A673 (cell line): ENCODE data around the gene HPCAL1. TPM values are rescaled to one million over a fixed set of nuclear protein-coding genes. Genes with fewer than 3 reads are reported as not detected.

Experiments
- BruUV-seq: library from RNA; stranded (reverse); fragments of 400-500 nt; replicated peaks from 2 replicates; lab custom pipeline; 2021; lab: Mats Ljungman, UMichigan
- CTCF ChIA-PET: fragments of 300-600 bp; sonication (Branson Sonifier 250); formaldehyde crosslinking; loops from one replicate; lab custom pipeline; 2022; ENCODE audit warnings: antibody characterized with exemption; lab: Charles Lee
- POLR2A ChIA-PET: fragments of 300-600 bp; sonication (Branson Sonifier 250); formaldehyde crosslinking; loops from one replicate; lab custom pipeline; 2022; ENCODE audit warnings: antibody characterized with exemption; ENCODE audit not compliant: low non-redundant PET; lab: Charles Lee
- DNase-seq: peaks from one replicate; pipeline ENCODE4 v3.0.0-alpha.2; 2015; ENCODE audit warnings: low spot score
- H3K27ac ChIP-seq: fragments of 200-600 bp; sonication (generic); 2 replicates; pipeline ENCODE4 v1.5.1; 2016; ENCODE audit warnings: mixed run types, low read depth, mild to moderate bottlenecking, mixed read lengths, antibody characterized with exemption, low read length; ENCODE audit not compliant: poor library complexity, severe bottlenecking
- H3K27me3 ChIP-seq: fragments of 200-600 bp; sonication (generic); replicated peaks from 2 replicates; pipeline ENCODE4 v1.6.1; 2017; ENCODE audit warnings: mixed run types, low read depth, mild to moderate bottlenecking, mixed read lengths, antibody characterized with exemption, low read length; ENCODE audit not compliant: insufficient read depth, poor library complexity
- H3K36me3 ChIP-seq: fragments of 200-600 bp; sonication (generic); 2 replicates; pipeline ENCODE4 v1.6.1; 2016; ENCODE audit warnings: mixed run types, mild to moderate bottlenecking, mixed read lengths, antibody characterized with exemption, low read length; ENCODE audit not compliant: insufficient read depth, poor library complexity, severe bottlenecking
- H3K4me1 ChIP-seq: fragments of 200-600 bp; sonication (generic); 2 replicates; pipeline ENCODE4 v1.6.1; 2017; ENCODE audit warnings: mixed run types, mild to moderate bottlenecking, mixed read lengths, antibody characterized with exemption, low read length; ENCODE audit not compliant: insufficient read depth, poor library complexity, severe bottlenecking
- H3K4me3 ChIP-seq: fragments of 200-600 bp; sonication (generic); 2 replicates; pipeline ENCODE4 v1.5.1; 2016; ENCODE audit warnings: low read depth, mixed run types, mild to moderate bottlenecking, mixed read lengths, low read length; ENCODE audit not compliant: poor library complexity, severe bottlenecking
- H3K9me3 ChIP-seq: fragments of 200-600 bp; sonication (generic); 2 replicates; pipeline ENCODE4 v1.6.1; 2016; ENCODE audit warnings: mixed run types, low read depth, mild to moderate bottlenecking, mixed read lengths, antibody characterized with exemption, low read length; ENCODE audit not compliant: poor library complexity, severe bottlenecking
- CTCF ChIP-seq: fragments of 300-800, 200-600 bp; sonication (generic); conservative IDR thresholded peaks from 2 replicates; pipeline ENCODE4 v1.5.1; 2017; ENCODE audit warnings: low read depth, mild to moderate bottlenecking, antibody characterized with exemption, low read length, moderate library complexity, mixed read lengths
- EZH2 ChIP-seq: fragments of 200-600 bp; sonication (generic); IDR thresholded peaks from 2 replicates; pipeline ENCODE4 v1.6.1; 2017; ENCODE audit warnings: borderline replicate concordance, low read depth, mild to moderate bottlenecking, mixed read lengths, antibody characterized with exemption, low read length; ENCODE audit not compliant: poor library complexity, severe bottlenecking
- intact Hi-C: fragments of 100-400 bp; cut with micrococcal nuclease; formaldehyde crosslinking; loops from one replicate; pipeline ENCODE4 v1.10.0; 2022; ENCODE audit not compliant: unreplicated experiment
- total RNA-seq: library from RNA; stranded (reverse); gene quantifications from 2 replicates; pipeline ENCODE4 v1.2.3, GENCODE V29; 2021

Gene HPCAL1
- total RNA-seq, 1 experiment from 2014 or later: 9.7 TPM

- intact Hi-C loops: no loop called here
- ChIA-PET POLR2A (no interaction called here), CTCF (interaction anchor here (1.1 kb wide), 1 partner anchor 105 kb away, joined by 4 read pairs; no protein-coding TSS in a partner anchor)
- no peak for DNase-seq
- BruUV-seq: no TSS peak
- Histone ChIP-seq H3K4me1 (peaks cover 14% of the 10 kb centered on the region), H3K9me3 (no peaks in the 10 kb centered on the region), H3K27me3 (no peaks in the 10 kb centered on the region), H3K27ac (no peak overlapping the region), H3K4me3 (peak overlapping the region; percentile 67), H3K36me3 (no peaks in the 10 kb centered on the region)
- no peak for TF ChIP-seq CTCF
- no peak for TF ChIP-seq EZH2
Measured at GRCh38 chr2:10303181-10303693, 533 bp downstream of the HPCAL1 start.

- Histone ChIP-seq H3K4me1 (peaks cover 14% of the 10 kb centered on the region), H3K9me3 (no peaks in the 10 kb centered on the region), H3K4me3 (peak overlapping the region; percentile 67), H3K27me3 (no peaks in the 10 kb centered on the region), H3K27ac (no peak overlapping the region), H3K36me3 (no peaks in the 10 kb centered on the region)
- DNase-seq: peak; percentile 51
- intact Hi-C loops: no loop called here
- POLR2A ChIA-PET: interaction anchor here (0.6 kb wide), 1 partner anchor 601 kb away, joined by 3 read pairs; no protein-coding TSS in a partner anchor
- no TSS peak for BruUV-seq
- TF ChIP-seq EZH2 (no peak), CTCF (no peak; the same call in 1 of the 2 replicates)
- CTCF ChIA-PET: interaction anchor here (1.3 kb wide), 1 partner anchor 105 kb away, joined by 11 read pairs; no protein-coding TSS in a partner anchor
Measured at GRCh38 chr2:10303694-10304378, 1.1 kb downstream of the HPCAL1 start.

- BruUV-seq: no TSS peak
- TF ChIP-seq EZH2: no peak
- TF ChIP-seq CTCF: no peak
- CTCF ChIA-PET: interaction anchor here (1.3 kb wide), 1 partner anchor 104 kb away, joined by 11 read pairs; no protein-coding TSS in a partner anchor
Measured at GRCh38 chr2:10304458-10305253, 2.0 kb downstream of the HPCAL1 start.

More at GRCh38 chr2:10304458-10305253, 2.0 kb downstream of the HPCAL1 start:
- Histone ChIP-seq H3K9me3 (no peaks in the 10 kb centered on the region), H3K4me3 (peak overlapping the region; percentile 67), H3K36me3 (no peaks in the 10 kb centered on the region), H3K27me3 (no peaks in the 10 kb centered on the region), H3K4me1 (peaks cover 14% of the 10 kb centered on the region), H3K27ac (no peak overlapping the region)
- POLR2A ChIA-PET: no interaction called here
- DNase-seq: no peak
- intact Hi-C loops: no loop called here
